Gastrocnemius medialis (tissue), 4 donors: ENCODE measurements around the gene PLCB3.

ENCODE experiments used
- POLR2A ChIP-seq, 2 donors: fragments of 450-650 bp; IDR thresholded peaks; one replicate each; pipeline ENCODE4 v1.6.1; 2017; ENCODE audit warnings: antibody characterized with exemption in 2 of 2, mild to moderate bottlenecking in 2 of 2, moderate library complexity in 2 of 2
- TF ChIP-seq, protein P1 (sequence below), 5 experiments: fragments of 450-650 bp in 3 of 5; fragments of 200-600 bp in 2 of 5; sonication (generic) in 2 of 5; IDR thresholded peaks in 4 of 5; conservative IDR thresholded peaks in 1 of 5; 1 replicate in 4 of 5; 2 replicates in 1 of 5; pipeline ENCODE4 v1.5.1; 2016 to 2019; ENCODE audit warnings: antibody characterized with exemption in 5 of 5, mild to moderate bottlenecking in 3 of 5, moderate library complexity in 3 of 5

DNA sequence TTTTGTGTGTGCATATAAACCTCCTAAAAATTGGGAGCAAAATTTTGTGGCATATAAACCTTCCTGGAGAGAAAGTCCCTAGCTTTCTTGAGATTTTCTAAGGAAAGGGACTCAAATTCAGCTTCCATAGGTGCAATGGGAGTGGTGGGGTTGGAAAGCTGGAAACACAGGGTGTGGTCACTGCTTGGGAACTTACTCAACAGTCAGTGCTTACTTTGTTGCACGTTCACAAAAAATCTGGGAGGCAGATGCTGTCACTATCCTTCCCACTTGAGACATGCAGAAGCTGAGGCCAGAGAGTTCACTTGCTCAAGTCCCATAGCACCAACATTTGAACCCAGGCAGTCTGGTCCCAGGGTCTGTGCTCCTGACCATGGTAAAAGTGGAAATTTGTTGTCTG lies 44.9 kb downstream of the PLCB3 start:
- TF ChIP-seq POLR2A (IDR thresholded peaks at IDR 0.05), result no peak
- TF ChIP-seq, protein P1, sequence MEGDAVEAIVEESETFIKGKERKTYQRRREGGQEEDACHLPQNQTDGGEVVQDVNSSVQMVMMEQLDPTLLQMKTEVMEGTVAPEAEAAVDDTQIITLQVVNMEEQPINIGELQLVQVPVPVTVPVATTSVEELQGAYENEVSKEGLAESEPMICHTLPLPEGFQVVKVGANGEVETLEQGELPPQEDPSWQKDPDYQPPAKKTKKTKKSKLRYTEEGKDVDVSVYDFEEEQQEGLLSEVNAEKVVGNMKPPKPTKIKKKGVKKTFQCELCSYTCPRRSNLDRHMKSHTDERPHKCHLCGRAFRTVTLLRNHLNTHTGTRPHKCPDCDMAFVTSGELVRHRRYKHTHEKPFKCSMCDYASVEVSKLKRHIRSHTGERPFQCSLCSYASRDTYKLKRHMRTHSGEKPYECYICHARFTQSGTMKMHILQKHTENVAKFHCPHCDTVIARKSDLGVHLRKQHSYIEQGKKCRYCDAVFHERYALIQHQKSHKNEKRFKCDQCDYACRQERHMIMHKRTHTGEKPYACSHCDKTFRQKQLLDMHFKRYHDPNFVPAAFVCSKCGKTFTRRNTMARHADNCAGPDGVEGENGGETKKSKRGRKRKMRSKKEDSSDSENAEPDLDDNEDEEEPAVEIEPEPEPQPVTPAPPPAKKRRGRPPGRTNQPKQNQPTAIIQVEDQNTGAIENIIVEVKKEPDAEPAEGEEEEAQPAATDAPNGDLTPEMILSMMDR (IDR thresholded peaks at IDR 0.05 in 4 of 5, conservative IDR thresholded peaks at IDR 0.05 in 1 of 5), result no peak
